ENCODE data around the gene IFITM10.
"Not testable (repeated sequence)": the region's sequence is repeated elsewhere in the genome, so short reads cannot be mapped to it uniquely, and the experiment has no call there.

Gene IFITM10

DNA sequence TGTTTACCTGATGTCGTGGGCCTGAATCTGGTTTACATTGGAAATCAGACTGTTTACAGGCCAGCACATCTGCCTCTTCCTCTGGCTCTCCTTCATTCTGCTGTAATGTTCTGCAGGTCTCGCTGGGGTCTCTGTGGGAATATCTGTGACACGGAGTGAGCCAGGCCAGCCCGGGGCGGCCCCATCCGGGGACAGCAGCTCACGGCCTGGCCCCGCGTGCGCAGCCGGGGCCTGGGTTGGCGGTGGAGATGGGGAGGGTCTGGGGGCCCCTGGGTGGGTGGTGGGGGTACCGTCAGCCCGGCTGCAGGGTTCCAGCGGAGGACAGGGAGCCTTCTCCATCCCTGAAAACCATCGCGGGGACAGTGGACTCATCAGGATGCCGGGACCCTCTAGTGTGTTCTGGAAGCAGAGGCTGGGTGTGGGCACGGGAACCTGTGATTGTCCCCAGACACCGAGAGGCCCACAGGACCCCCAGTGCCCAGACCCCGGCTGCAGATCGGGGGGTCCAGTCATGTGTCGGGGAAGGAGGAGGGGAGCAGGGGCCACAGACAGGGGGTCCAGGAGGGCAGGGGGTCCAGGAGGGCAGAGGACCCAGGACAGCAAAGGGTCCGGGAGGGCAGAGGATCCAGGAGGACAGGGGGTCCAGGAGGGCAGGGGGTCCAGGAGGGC is 66.4 kb downstream of the IFITM10 start:
- not testable (repeated sequence) for H3K4me3 ChIP-seq (ENCODE audit: insufficient read length, low read depth); H3K4me1 ChIP-seq (ENCODE audit: insufficient read depth, insufficient read length); H3K27me3 ChIP-seq (ENCODE audit: insufficient read depth, insufficient read length); DNase-seq (ENCODE audit: low read depth, low spot score); H3K9me3 ChIP-seq (ENCODE audit: insufficient read depth, low read length); H3K36me3 ChIP-seq (ENCODE audit: insufficient read depth, insufficient read length, low read length); H3K9ac ChIP-seq (ENCODE audit: insufficient read length, low read depth)

DNA sequence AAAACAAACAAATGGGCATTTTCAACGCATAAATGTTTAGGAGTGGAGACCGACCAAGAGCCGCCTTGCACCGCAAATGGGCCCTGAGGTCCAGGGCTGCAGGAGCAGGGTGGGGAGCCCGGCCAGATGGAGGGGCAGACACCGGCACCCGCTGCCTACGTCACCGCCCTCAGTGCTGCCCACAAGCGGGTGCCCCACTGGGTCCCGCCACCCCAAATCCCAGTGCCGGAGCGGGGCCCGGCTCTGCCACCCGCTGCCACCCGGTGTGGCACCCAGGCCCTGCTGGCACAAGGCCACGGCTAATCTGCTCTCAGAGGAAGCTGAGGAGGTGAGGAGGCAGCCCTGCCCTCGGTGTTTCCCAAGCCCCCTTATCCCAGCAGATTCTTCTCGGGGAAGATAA is 67.2 kb downstream of the IFITM10 start:
- not testable (repeated sequence) for H3K4me1 ChIP-seq (ENCODE audit: insufficient read depth, insufficient read length); DNase-seq (ENCODE audit: low read depth, low spot score); H3K4me3 ChIP-seq (ENCODE audit: insufficient read length, low read depth); H3K36me3 ChIP-seq (ENCODE audit: insufficient read depth, insufficient read length, low read length); H3K9me3 ChIP-seq (ENCODE audit: insufficient read depth, low read length); H3K9ac ChIP-seq (ENCODE audit: insufficient read length, low read depth); H3K27me3 ChIP-seq (ENCODE audit: insufficient read depth, insufficient read length)
